Coronary artery (tissue), 2 donors: ENCODE results near the gene HSPBP1.
A peak's percentile ranks its signal among the peaks of the same experiment; 100 is the strongest.

Experiments
- DNase-seq: peaks from one replicate; pipeline ENCODE4 v3.0.0-alpha.2; 2017; ENCODE audit warnings: low spot score
- H3K27ac ChIP-seq, 2 donors: fragments of 200-600 bp; sonication (generic); one replicate each; pipeline ENCODE4 v1.5.1; 2016 to 2019
- H3K4me3 ChIP-seq: fragments of 200-600 bp; sonication (generic); 2 replicates; pipeline ENCODE4 v1.5.1; 2016; ENCODE audit warnings: mild to moderate bottlenecking, moderate library complexity
- TF ChIP-seq, protein P1 (sequence below): fragments of 200-600 bp; sonication (generic); IDR thresholded peaks from one replicate; pipeline ENCODE4 v1.5.1; 2019; ENCODE audit warnings: antibody characterized with exemption

The HSPBP1 gene

DNA sequence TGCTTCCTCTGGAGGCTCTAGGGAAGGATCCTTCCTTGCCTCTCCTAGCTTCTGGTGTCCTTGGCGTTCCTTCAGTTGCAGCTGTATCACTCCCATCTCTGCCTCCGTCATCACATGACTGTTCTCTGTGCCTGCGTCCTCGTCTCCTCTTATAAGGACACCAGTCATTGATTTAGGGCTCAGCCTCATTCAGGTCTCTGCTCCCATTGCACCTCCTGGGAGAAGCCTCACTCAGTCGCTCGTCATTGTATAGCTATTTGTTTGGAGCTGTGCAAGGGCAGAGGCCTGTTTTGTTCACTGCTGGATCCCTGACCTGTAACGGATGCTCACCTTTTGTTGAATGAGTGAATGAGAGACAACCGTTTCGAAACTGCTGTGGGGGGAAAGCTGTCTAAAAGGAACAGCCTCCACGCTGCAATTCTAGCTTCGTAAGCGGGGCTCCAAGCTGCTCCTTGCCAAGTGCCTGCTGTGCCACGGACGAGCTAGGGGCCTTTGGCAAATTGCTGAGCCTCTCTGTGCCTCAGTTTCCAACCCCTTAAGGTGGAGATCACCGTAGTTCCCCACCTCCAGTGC is 21.1 kb upstream of the HSPBP1 start:
- Histone ChIP-seq H3K27ac (no peak overlapping the region), H3K4me3 (no peak overlapping the region)
- DNase-seq: no peak
- TF ChIP-seq, protein P1, sequence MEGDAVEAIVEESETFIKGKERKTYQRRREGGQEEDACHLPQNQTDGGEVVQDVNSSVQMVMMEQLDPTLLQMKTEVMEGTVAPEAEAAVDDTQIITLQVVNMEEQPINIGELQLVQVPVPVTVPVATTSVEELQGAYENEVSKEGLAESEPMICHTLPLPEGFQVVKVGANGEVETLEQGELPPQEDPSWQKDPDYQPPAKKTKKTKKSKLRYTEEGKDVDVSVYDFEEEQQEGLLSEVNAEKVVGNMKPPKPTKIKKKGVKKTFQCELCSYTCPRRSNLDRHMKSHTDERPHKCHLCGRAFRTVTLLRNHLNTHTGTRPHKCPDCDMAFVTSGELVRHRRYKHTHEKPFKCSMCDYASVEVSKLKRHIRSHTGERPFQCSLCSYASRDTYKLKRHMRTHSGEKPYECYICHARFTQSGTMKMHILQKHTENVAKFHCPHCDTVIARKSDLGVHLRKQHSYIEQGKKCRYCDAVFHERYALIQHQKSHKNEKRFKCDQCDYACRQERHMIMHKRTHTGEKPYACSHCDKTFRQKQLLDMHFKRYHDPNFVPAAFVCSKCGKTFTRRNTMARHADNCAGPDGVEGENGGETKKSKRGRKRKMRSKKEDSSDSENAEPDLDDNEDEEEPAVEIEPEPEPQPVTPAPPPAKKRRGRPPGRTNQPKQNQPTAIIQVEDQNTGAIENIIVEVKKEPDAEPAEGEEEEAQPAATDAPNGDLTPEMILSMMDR: no peak

DNA sequence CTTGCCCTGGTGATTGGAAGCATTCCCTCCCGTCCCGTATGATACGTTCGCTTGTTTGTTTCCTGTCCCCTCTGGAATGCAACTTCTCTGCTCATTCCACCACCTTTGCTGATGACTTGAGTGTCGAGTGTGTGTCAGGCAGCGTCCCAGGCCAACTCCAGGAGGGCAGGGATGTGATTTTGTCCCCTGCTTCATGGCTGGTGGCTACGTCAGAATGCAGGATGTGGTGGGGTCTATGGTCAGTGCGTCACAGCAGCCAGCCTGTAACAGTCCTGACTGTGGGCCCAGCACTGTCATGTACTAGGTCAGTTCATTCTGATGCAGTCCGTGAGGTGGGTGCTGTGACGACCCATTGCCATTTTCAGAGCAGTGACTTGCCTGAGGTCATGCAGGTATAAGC is 20.1 kb upstream of the HSPBP1 start:
- no peak for DNase-seq
- H3K4me3 ChIP-seq: no peak overlapping the region
- TF ChIP-seq, protein P1: no peak
- no peak overlapping the region for H3K27ac ChIP-seq

DNA sequence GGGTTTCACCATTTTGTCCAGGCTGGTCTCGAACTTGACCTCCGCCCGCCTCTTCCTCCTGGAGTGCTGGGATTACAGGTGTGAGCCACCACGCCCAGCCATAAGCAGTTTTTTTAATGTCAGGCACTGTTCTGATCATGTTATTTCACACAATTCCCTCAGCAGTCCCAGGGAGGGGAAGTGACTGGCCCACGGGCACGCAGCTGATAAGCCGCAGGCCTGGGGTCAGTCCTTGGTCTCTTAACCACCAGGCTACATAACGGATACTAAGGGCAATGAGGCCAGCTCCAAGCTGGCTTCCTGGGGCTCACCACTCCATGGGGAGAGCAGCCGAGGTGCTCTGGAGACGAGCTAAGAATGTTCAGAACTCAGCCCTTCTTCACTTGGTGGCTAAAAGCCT is 17.4 kb upstream of the HSPBP1 start:
- DNase-seq: no peak
- Histone ChIP-seq H3K27ac (no peak overlapping the region), H3K4me3 (no peak overlapping the region)
- TF ChIP-seq, protein P1: no peak

DNA sequence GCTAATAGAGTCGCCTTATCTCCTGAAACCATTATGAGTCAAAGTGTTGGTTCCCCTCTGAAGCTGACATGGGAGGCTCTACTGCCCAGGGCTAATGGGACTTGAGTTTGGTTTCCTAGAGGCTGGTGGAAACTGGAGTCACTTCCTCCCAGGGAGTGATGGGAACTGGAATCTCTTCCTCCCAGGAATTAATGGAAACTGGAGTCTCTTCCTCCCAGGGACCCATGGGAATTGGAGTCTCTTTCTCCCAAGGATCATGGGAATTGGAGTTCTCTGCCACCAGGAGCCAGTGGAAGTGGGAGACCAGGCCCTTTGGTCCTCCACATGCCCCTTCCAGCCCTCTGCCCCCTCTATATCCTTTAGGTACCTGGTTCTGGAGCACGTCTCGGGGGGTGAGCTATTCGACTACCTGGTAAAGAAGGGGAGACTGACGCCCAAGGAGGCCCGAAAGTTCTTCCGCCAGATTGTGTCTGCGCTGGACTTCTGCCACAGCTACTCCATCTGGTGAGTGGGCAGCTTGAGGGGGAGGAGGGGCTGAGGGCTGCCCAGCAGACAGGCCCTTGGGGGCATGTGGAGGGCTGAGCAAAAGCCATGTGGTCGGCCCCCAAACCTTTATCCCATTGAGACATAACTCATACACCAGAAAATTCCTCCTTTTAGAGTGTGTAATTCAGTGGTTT is 9.3 kb upstream of the HSPBP1 start:
- DNase-seq: no peak
- Histone ChIP-seq H3K4me3 (no peak overlapping the region), H3K27ac (no peak overlapping the region)
- TF ChIP-seq, protein P1: no peak

DNA sequence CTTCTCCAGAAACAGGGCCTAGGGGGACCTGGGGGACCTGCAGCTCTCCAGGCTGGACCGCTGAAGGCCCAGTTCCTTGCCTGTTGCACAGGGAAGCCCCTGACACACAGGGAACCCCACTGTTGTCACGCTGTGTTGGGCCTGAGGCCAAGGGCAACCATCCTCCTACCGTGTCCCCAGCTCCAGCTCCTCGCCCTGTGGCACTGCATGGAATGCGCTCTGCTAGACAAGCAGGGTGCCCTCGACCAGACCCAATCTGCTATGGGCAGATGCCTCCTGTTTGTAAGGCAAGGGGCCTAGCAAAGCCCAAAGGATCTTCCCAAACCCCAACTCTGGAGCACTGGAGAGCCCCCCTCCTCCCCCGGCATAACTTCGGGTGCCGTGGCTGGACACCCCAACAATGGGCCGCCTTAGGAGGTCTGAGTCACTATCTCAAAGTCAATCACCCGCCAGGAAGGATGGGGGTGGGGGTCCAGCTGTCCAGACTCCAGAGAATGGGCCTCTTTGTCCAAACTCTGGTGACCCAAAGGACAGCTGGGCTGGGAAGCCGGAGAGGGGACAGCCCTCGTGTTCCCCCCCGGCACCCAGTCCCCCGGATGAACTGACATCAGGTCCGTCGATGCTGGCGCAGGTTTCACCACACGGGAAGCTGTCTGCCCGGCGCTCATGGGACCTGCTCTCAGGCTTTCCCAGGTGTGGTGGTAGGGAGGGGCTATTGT is 7.6 kb upstream of the HSPBP1 start:
- TF ChIP-seq, protein P1: no peak
- no peak overlapping the region for H3K4me3 ChIP-seq
- peak overlapping the region in 1 of 2 donors; percentile 6 for H3K27ac ChIP-seq
- no peak for DNase-seq

DNA sequence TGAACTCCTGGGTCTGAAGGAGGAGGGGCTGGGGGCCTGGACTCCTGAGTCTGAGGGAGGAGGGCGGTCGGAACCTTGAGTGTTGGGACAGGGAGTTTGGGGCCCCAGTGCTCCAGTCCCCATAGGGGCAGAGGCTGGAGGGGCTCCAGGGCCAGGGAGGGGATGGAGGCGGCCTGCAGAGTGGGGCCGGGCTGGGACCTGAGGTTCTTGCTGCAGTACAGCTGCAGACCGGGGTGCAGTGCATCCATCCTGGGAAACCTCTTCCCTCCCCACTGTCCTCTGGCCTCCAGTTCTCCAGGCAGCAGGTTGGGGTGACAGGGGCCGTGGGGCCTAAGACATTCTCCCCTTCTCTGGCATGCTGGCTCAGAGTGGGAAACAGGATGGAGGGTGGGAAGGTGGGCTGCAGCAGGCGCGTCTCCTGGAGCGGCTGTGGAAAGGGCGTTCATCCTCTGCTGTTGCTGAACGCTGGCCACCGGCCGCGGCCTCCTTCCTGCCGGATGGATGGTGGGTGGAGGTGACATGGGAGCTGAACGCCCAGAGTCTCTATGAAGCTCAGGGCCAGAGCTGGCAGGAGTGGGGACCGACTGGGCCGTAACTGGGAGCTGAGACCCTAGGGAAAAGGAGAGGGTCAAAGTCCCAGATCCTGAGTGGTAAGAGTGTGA is 5.5 kb upstream of the HSPBP1 start:
- no peak for DNase-seq
- TF ChIP-seq, protein P1: no peak
- Histone ChIP-seq H3K4me3 (peak overlapping the region; percentile 76), H3K27ac (peak overlapping the region; percentile 89 to 92)
